Measurements from ENCODE around the gene ATP9B.
"Not testable (repeated sequence)": the region's sequence is repeated elsewhere in the genome, so short reads cannot be mapped to it uniquely, and the experiment has no call there.

The ATP9B gene

GRCh38 chr18:79248495-79249060 lies 179.4 kb downstream of the ATP9B start:
- no peak for DNase-seq

GRCh38 chr18:79250301-79250981 lies 181.2 kb downstream of the ATP9B start:
- DNase-seq, result no peak

- no peak for DNase-seq
These were observed 181.8 kb downstream of the ATP9B start for GRCh38 chr18:79251021-79251420.

GRCh38 chr18:79252904-79253633 lies 183.9 kb downstream of the ATP9B start:
- DNase-seq, result no peak

GRCh38 chr18:79257480-79257879 lies 188.3 kb downstream of the ATP9B start:
- no peak for DNase-seq

GRCh38 chr18:79258447-79258846 lies 189.3 kb downstream of the ATP9B start:
- no peak for DNase-seq

GRCh38 chr18:79259218-79259617 lies 190.0 kb downstream of the ATP9B start:
- no peak for DNase-seq

- no peak for DNase-seq
These were observed 190.8 kb downstream of the ATP9B start for GRCh38 chr18:79260023-79260422.

- no peak for DNase-seq
These were observed 191.3 kb downstream of the ATP9B start for GRCh38 chr18:79260510-79260909.

GRCh38 chr18:79265068-79265467 lies 195.9 kb downstream of the ATP9B start:
- not testable (repeated sequence) for DNase-seq

GRCh38 chr18:79271812-79272211 lies 202.6 kb downstream of the ATP9B start:
- not testable (repeated sequence) for DNase-seq

GRCh38 chr18:79272916-79273315 lies 203.7 kb downstream of the ATP9B start:
- DNase-seq, result no peak

- no peak for DNase-seq
These were observed 205.6 kb downstream of the ATP9B start for GRCh38 chr18:79274823-79275222.

GRCh38 chr18:79275461-79275860 lies 206.3 kb downstream of the ATP9B start:
- no peak for DNase-seq

GRCh38 chr18:79275992-79276391 lies 206.8 kb downstream of the ATP9B start:
- DNase-seq, result no peak

GRCh38 chr18:79278896-79279295 lies 209.7 kb downstream of the ATP9B start:
- no peak for DNase-seq

GRCh38 chr18:79283131-79283810 lies 214.1 kb downstream of the ATP9B start:
- DNase-seq, result no peak

- no peak for DNase-seq
These were observed 214.7 kb downstream of the ATP9B start for GRCh38 chr18:79283929-79284328.

- DNase-seq, result not testable (repeated sequence)
These were observed 216.0 kb downstream of the ATP9B start for GRCh38 chr18:79285191-79285590.

- DNase-seq, result not testable (repeated sequence)
These were observed 221.2 kb downstream of the ATP9B start for GRCh38 chr18:79290409-79290808.

- DNase-seq, result no peak
These were observed 221.7 kb downstream of the ATP9B start for GRCh38 chr18:79290876-79291275.

- no peak for DNase-seq
These were observed 225.0 kb downstream of the ATP9B start for GRCh38 chr18:79294235-79294634.

GRCh38 chr18:79299272-79299671 lies 230.1 kb downstream of the ATP9B start:
- no peak for DNase-seq

- DNase-seq, result no peak
These were observed 230.5 kb downstream of the ATP9B start for GRCh38 chr18:79299711-79300110.
